Osteocyte (in vitro differentiated cells): ENCODE measurements around the gene CCDC192. TPM values are rescaled to one million over a fixed set of nuclear protein-coding genes. Genes with fewer than 3 reads are reported as not detected.

Experiments used
- DNase-seq: peaks from one replicate; pipeline ENCODE4 v3.0.0; 2021; ENCODE audit warnings: mixed read lengths; ENCODE audit not compliant: unreplicated experiment; ENCODE audit errors: extremely low spot score
- H3K27ac Mint-ChIP-seq: one replicate; pipeline ENCODE4 v1.8.0; 2021; ENCODE audit warnings: mild to moderate bottlenecking, mixed read lengths; ENCODE audit not compliant: unreplicated experiment
- H3K27me3 Mint-ChIP-seq: one replicate; pipeline ENCODE4 v1.8.0; 2021; ENCODE audit warnings: mixed read lengths; ENCODE audit not compliant: unreplicated experiment
- H3K36me3 Mint-ChIP-seq: one replicate; pipeline ENCODE4 v1.8.0; 2021; ENCODE audit warnings: mixed read lengths; ENCODE audit not compliant: unreplicated experiment
- H3K4me1 Mint-ChIP-seq: one replicate; pipeline ENCODE4 v1.8.0; 2021; ENCODE audit warnings: mixed read lengths; ENCODE audit not compliant: unreplicated experiment
- H3K4me3 Mint-ChIP-seq: one replicate; pipeline ENCODE4 v1.8.0; 2021; ENCODE audit warnings: mild to moderate bottlenecking, moderate library complexity, mixed read lengths; ENCODE audit not compliant: unreplicated experiment
- H3K9me3 Mint-ChIP-seq: one replicate; pipeline ENCODE4 v1.8.0; 2021; ENCODE audit warnings: mixed read lengths; ENCODE audit not compliant: unreplicated experiment
- CTCF ChIP-seq: fragments of 200-600 bp; sonication (generic); IDR thresholded peaks from 2 replicates; pipeline ENCODE4 v1.5.0; 2021; ENCODE audit warnings: antibody characterized with exemption, mild to moderate bottlenecking, moderate library complexity
- total RNA-seq: library from RNA; stranded (reverse); gene quantifications from 2 replicates; pipeline ENCODE4 v1.2.1, GENCODE V29; 2021

CCDC192 gene
- total RNA-seq, 1 donor from 2014 or later, result not detected

GRCh38 chr5:127887282-127887681 is 184.1 kb downstream of the CCDC192 start:
- H3K27me3 Mint-ChIP-seq, result peaks cover 4% of the 10 kb centered on the region
- DNase-seq, result no peak

GRCh38 chr5:127891942-127892341 is 188.8 kb downstream of the CCDC192 start:
- Mint-ChIP-seq H3K4me1 (peaks cover 15% of the 10 kb centered on the region), H3K27me3 (no peaks in the 10 kb centered on the region), H3K4me3 (no peak overlapping the region), H3K36me3 (no peaks in the 10 kb centered on the region), H3K9me3 (no peaks in the 10 kb centered on the region), H3K27ac (no peak overlapping the region)
- no peak for TF ChIP-seq CTCF
- DNase-seq, result no peak

More at GRCh38 chr5:127887282-127887681, 184.1 kb downstream of the CCDC192 start:
- Mint-ChIP-seq H3K9me3 (no peaks in the 10 kb centered on the region), H3K27ac (no peak overlapping the region), H3K36me3 (no peaks in the 10 kb centered on the region), H3K4me1 (peaks cover 5% of the 10 kb centered on the region), H3K4me3 (no peak overlapping the region)
- TF ChIP-seq CTCF, result no peak

DNA sequence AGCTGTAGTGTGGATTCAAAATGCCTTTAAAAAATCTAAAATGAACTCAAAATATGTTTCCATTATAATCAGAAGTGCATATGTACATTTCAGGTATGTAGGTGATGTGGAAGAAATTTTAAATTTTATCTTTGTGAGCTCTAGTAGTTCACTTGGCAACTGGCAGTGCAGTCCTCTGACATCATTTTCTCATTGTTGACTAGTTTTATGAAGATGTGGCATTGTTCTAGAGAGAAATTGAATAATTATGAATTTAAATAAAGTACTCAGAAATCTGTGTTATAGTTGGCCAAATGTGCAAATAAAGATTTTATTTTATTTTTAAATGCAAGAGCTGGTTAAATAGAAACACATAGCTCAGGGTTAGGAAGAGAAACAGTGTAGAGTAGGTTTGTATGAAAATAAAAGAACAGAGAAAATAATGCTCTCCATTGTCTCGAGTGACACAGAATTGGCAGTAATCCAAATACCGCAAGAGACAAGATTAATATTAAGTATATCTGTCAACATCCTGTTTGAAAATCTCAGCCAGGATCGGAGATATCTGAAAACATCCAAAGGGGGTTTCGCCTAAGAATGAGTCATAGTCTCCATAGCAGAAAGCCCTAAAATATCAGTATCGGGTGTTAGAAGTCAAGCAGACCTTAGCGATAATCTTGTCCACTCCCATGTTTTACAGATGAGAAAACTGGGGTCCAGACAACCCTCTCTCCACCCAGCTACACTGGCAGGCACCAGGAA is 189.4 kb downstream of the CCDC192 start:
- no peak for TF ChIP-seq CTCF
- Mint-ChIP-seq H3K27me3 (no peaks in the 10 kb centered on the region), H3K9me3 (no peaks in the 10 kb centered on the region), H3K36me3 (no peaks in the 10 kb centered on the region), H3K4me3 (peak overlapping the region; percentile 24), H3K4me1 (peaks cover 15% of the 10 kb centered on the region), H3K27ac (peak overlapping the region; percentile 50)
- no peak for DNase-seq

DNA sequence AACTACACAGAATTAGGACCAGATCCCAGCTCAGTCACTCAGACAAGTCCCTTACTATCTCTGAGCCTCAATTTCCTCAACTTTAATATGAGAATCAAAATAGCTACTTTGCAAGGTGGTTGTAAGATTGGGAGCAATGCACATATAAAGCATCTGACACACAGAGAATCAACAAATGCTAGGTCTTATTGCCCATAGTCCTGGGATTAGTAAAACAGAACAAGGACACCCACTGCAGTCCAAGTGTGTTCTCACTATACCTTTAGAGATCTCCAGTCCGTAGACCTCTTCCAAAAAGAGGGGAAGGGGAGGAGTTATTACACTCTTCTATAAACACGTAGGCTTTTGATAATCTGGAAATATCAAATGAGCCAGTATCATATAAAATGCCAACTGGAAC is 190.0 kb downstream of the CCDC192 start:
- H3K4me3 Mint-ChIP-seq, result no peak overlapping the region
- no peaks in the 10 kb centered on the region for H3K27me3 Mint-ChIP-seq
- no peak for TF ChIP-seq CTCF
- DNase-seq, result no peak
- peaks cover 15% of the 10 kb centered on the region for H3K4me1 Mint-ChIP-seq
- no peaks in the 10 kb centered on the region for H3K36me3 Mint-ChIP-seq
- H3K27ac Mint-ChIP-seq, result peak overlapping the region; percentile 50
- H3K9me3 Mint-ChIP-seq, result no peaks in the 10 kb centered on the region

GRCh38 chr5:127894461-127894860 is 191.3 kb downstream of the CCDC192 start:
- peaks cover 23% of the 10 kb centered on the region for H3K4me1 Mint-ChIP-seq
- DNase-seq, result no peak
- no peaks in the 10 kb centered on the region for H3K27me3 Mint-ChIP-seq
- H3K27ac Mint-ChIP-seq, result no peak overlapping the region
- no peak for TF ChIP-seq CTCF
- H3K4me3 Mint-ChIP-seq, result no peak overlapping the region
- no peaks in the 10 kb centered on the region for H3K9me3 Mint-ChIP-seq
- no peaks in the 10 kb centered on the region for H3K36me3 Mint-ChIP-seq
